HCT116 (cell line): ENCODE results near the gene USH1G. TPM values are rescaled to one million over a fixed set of nuclear protein-coding genes. Genes with fewer than 3 reads are reported as not detected.

Source experiments
- ATAC-seq: fragments of 200-7000 bp; cut with Tn5 transposase; 2 replicates; pipeline ENCODE4 v1.9.1; 2020; ENCODE audit warnings: mild to moderate bottlenecking, moderate library complexity
- BruUV-seq: library from RNA; stranded (reverse); fragments of 400-500 nt; replicated peaks from 2 replicates; lab custom pipeline; 2021; lab: Mats Ljungman, UMichigan
- CTCF ChIA-PET: fragments of 300-600 bp; sonication (Branson Sonifier 250); formaldehyde crosslinking; loops from one replicate; lab custom pipeline; 2021; ENCODE audit warnings: antibody characterized with exemption; lab: Charles Lee
- POLR2A ChIA-PET: fragments of 300-600, 350-600 bp; sonication (Branson Sonifier 250); formaldehyde crosslinking; loops from one replicate; lab custom pipeline; 2021; ENCODE audit warnings: antibody characterized with exemption; lab: Charles Lee
- RAD21 ChIA-PET, 2 experiments: fragments of 300-600 bp; sonication (Branson Sonifier 250); formaldehyde crosslinking; loops; one replicate each; lab custom pipeline; 2023; ENCODE audit warnings: low total read pairs in 2 of 2; ENCODE audit not compliant: uncharacterized antibody in 2 of 2, unreplicated experiment in 2 of 2, low non-redundant PET in 1 of 2; lab: Charles Lee
- DNase-seq: peaks from one replicate; pipeline ENCODE4 v3.0.0-alpha.2; 2010; ENCODE audit warnings: low read depth, low spot score
- H2AFZ ChIP-seq: fragments of 200-600 bp; shearing (Covaris generic), sonication (generic); 2 replicates; pipeline ENCODE4 v1.6.1; 2017; ENCODE audit warnings: low read depth, mixed run types, mixed read lengths, antibody characterized with exemption, low read length; ENCODE audit not compliant: poor library complexity, severe bottlenecking
- H3K27ac ChIP-seq: 2 replicates; pipeline ENCODE4 v1.5.1; 2012; ENCODE audit warnings: low read depth, low read length
- H3K27me3 ChIP-seq: fragments of 200-600 bp; sonication (generic); 2 replicates; pipeline ENCODE4 v1.6.1; 2016; ENCODE audit warnings: mixed run types, low read length, mixed read lengths; ENCODE audit not compliant: insufficient read depth
- H3K36me3 ChIP-seq, 2 experiments: fragments of 200-500 bp in 1 of 2; fragments of 200-600 bp in 1 of 2; sonication (Bioruptor generic) in 1 of 2; sonication (generic) in 1 of 2; 2 replicates each; pipeline versions ENCODE4 v1.5.1 to v1.6.1; 2014 to 2016; ENCODE audit warnings: low read length in 2 of 2, inconsistent platforms in 1 of 2, mixed read lengths in 1 of 2, mixed run types in 1 of 2; ENCODE audit not compliant: insufficient read depth in 2 of 2, control insufficient read depth in 1 of 2
- H3K4me1 ChIP-seq, 2 experiments: fragments of 200-600 bp in 1 of 2; sonication (generic) in 1 of 2; 2 replicates each; pipeline versions ENCODE4 v1.5.1 to v1.6.1; 2012 to 2017; ENCODE audit warnings: low read length in 2 of 2, inconsistent platforms in 1 of 2, mild to moderate bottlenecking in 1 of 2, mixed read lengths in 1 of 2, mixed run types in 1 of 2, moderate library complexity in 1 of 2; ENCODE audit not compliant: insufficient read depth in 2 of 2, control insufficient read depth in 1 of 2
- H3K4me2 ChIP-seq: fragments of 200-600 bp; sonication (generic); 2 replicates; pipeline ENCODE4 v1.6.1; 2017; ENCODE audit warnings: mixed run types, low read length, mixed read lengths
- H3K4me3 ChIP-seq, 2 experiments: fragments of 200-600 bp in 1 of 2; sonication (generic) in 1 of 2; replicated peaks in 1 of 2; 2 replicates each; pipeline ENCODE4 v1.5.1; 2011 to 2016; ENCODE audit warnings: low read length in 2 of 2, control low read depth in 1 of 2, low read depth in 1 of 2, mild to moderate bottlenecking in 1 of 2, mixed read lengths in 1 of 2, mixed run types in 1 of 2
- H3K79me2 ChIP-seq: fragments of 200-600 bp; sonication (generic); 2 replicates; pipeline ENCODE4 v1.6.1; 2017; ENCODE audit warnings: mild to moderate bottlenecking, mixed run types, low read length, moderate library complexity, mixed read lengths; ENCODE audit not compliant: insufficient read depth
- H3K9ac ChIP-seq: fragments of 200-600 bp; sonication (generic); 2 replicates; pipeline ENCODE4 v1.6.1; 2016; ENCODE audit warnings: low read length, mixed read lengths
- H3K9me2 ChIP-seq: fragments of 200-600 bp; sonication (generic), shearing (Covaris generic); 2 replicates; pipeline ENCODE4 v1.6.1; 2017; ENCODE audit warnings: mixed run types, mild to moderate bottlenecking, moderate library complexity; ENCODE audit not compliant: insufficient read depth
- H3K9me3 ChIP-seq, 2 experiments: fragments of 200-500 bp in 1 of 2; fragments of 200-600 bp in 1 of 2; sonication (Bioruptor generic) in 1 of 2; sonication (generic) in 1 of 2; 2 replicates each; pipeline ENCODE4 v1.6.1; 2014 to 2017; ENCODE audit warnings: low read length in 2 of 2, mixed read lengths in 2 of 2, inconsistent platforms in 1 of 2, low read depth in 1 of 2, mild to moderate bottlenecking in 1 of 2, mixed run types in 1 of 2, moderate library complexity in 1 of 2; ENCODE audit not compliant: control insufficient read depth in 1 of 2, insufficient read depth in 1 of 2
- H4K20me1 ChIP-seq: fragments of 200-600 bp; sonication (generic), shearing (Covaris generic); 2 replicates; pipeline ENCODE4 v1.6.1; 2017; ENCODE audit warnings: mixed run types, mild to moderate bottlenecking, moderate library complexity; ENCODE audit not compliant: insufficient read depth
- CBX3 ChIP-seq: IDR thresholded peaks from 2 replicates; pipeline ENCODE4 v1.6.1; 2012; ENCODE audit warnings: low read depth
- EGR1 ChIP-seq: IDR thresholded peaks from 2 replicates; pipeline ENCODE4 v1.6.1; 2012; ENCODE audit warnings: low read depth
- EZH2phosphoT487 ChIP-seq: fragments of 200-600 bp; IDR thresholded peaks from 2 replicates; pipeline ENCODE4 v1.6.1; 2018; ENCODE audit warnings: antibody characterized with exemption, borderline replicate concordance
- JUND ChIP-seq: IDR thresholded peaks from 2 replicates; pipeline ENCODE4 v1.6.1; 2012
- MAX ChIP-seq: IDR thresholded peaks from 2 replicates; pipeline ENCODE4 v1.6.1; 2012
- RAD21 ChIP-seq: IDR thresholded peaks from 2 replicates; pipeline ENCODE4 v1.6.1; 2012; ENCODE audit warnings: low read depth, mild to moderate bottlenecking
- TCF7L2 ChIP-seq: IDR thresholded peaks from 2 replicates; pipeline ENCODE4 v1.7.0; 2011; ENCODE audit warnings: borderline replicate concordance, inconsistent platforms; ENCODE audit not compliant: insufficient read depth, insufficient read length; ENCODE audit errors: extremely low read depth
- YY1 ChIP-seq: IDR thresholded peaks from 2 replicates; pipeline ENCODE4 v1.6.1; 2011; ENCODE audit warnings: low read length, low read depth, moderate library complexity, mild to moderate bottlenecking; ENCODE audit not compliant: insufficient replicate concordance; ENCODE audit errors: extremely low read depth
- intact Hi-C: fragments of 100-400 bp; cut with micrococcal nuclease; formaldehyde crosslinking; loops from 2 replicates; pipeline ENCODE4 v1.10.0; 2022
- total RNA-seq: library from RNA; stranded (reverse); gene quantifications from one replicate; pipeline ENCODE4 v1.2.1, GENCODE V29; 2021; ENCODE audit not compliant: unreplicated experiment
- TF ChIP-seq, protein P1 (sequence below): IDR thresholded peaks from 2 replicates; pipeline ENCODE4 v1.6.1; 2012; ENCODE audit warnings: low read depth
- TF ChIP-seq, protein P2 (sequence below), 3 experiments: fragments of 200-600 bp in 1 of 3; sonication (generic) in 1 of 3; IDR thresholded peaks in 2 of 3; conservative IDR thresholded peaks in 1 of 3; 2 replicates each; pipeline ENCODE4 v1.5.1; 2012 to 2017; ENCODE audit warnings: low read depth in 2 of 3, low read length in 2 of 3, antibody characterized with exemption in 1 of 3, borderline replicate concordance in 1 of 3, control low read depth in 1 of 3, mild to moderate bottlenecking in 1 of 3, mixed read lengths in 1 of 3, mixed run types in 1 of 3, moderate library complexity in 1 of 3; ENCODE audit not compliant: insufficient read depth in 1 of 3

Gene USH1G
- total RNA-seq, 1 experiment from 2014 or later, result 3.1 TPM

DNA sequence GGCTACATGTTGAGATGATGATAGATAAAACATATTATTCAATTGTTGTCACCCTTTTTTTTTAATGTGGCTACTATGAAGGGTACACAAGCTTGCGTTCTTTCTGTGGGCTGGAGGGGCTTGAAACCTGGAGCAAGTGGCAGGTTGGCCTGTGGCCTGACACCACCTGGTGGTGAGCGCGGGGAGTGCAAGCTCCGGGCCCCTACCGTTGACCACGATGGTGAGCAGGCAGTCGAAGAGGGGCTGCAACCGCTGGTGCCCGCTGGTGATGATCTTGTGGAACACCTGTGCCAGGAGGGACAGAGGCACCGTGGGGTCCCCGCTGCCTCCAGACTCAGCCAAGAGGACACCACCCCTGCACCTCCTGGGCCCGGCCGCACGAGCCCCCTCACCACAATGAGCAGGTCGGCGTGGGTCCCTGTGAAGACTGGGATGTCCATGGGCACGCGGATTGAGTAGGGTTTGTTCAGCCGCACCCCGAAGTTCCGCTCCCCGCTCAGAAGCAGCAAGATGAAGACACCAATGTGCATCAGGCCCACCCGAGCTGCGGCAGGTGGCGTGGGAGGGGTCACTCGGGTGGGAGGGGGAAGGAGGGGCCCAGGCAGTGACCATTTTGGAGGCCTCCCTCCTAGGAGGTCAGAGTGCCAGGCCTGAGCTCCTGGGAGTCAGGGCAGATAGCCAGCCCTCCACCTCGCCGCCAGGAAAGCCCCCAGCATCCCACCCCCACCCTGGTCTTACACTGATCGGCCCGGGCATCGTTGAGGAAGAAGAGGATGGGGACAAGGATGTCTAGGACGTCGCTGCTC is 35.1 kb upstream of the USH1G start:
- no peaks in the 10 kb centered on the region for H3K27me3 ChIP-seq
- TF ChIP-seq, protein P1, sequence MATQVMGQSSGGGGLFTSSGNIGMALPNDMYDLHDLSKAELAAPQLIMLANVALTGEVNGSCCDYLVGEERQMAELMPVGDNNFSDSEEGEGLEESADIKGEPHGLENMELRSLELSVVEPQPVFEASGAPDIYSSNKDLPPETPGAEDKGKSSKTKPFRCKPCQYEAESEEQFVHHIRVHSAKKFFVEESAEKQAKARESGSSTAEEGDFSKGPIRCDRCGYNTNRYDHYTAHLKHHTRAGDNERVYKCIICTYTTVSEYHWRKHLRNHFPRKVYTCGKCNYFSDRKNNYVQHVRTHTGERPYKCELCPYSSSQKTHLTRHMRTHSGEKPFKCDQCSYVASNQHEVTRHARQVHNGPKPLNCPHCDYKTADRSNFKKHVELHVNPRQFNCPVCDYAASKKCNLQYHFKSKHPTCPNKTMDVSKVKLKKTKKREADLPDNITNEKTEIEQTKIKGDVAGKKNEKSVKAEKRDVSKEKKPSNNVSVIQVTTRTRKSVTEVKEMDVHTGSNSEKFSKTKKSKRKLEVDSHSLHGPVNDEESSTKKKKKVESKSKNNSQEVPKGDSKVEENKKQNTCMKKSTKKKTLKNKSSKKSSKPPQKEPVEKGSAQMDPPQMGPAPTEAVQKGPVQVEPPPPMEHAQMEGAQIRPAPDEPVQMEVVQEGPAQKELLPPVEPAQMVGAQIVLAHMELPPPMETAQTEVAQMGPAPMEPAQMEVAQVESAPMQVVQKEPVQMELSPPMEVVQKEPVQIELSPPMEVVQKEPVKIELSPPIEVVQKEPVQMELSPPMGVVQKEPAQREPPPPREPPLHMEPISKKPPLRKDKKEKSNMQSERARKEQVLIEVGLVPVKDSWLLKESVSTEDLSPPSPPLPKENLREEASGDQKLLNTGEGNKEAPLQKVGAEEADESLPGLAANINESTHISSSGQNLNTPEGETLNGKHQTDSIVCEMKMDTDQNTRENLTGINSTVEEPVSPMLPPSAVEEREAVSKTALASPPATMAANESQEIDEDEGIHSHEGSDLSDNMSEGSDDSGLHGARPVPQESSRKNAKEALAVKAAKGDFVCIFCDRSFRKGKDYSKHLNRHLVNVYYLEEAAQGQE, result no peak
- TF ChIP-seq JUND, result no peak
- TF ChIP-seq MAX, result no peak
- no peak for TF ChIP-seq TCF7L2
- peak; percentile 96 for TF ChIP-seq RAD21
- TF ChIP-seq YY1, result no peak
- TF ChIP-seq CBX3, result no peak
- TF ChIP-seq EGR1, result no peak
- TF ChIP-seq EZH2phosphoT487, result no peak
- TF ChIP-seq, protein P2, sequence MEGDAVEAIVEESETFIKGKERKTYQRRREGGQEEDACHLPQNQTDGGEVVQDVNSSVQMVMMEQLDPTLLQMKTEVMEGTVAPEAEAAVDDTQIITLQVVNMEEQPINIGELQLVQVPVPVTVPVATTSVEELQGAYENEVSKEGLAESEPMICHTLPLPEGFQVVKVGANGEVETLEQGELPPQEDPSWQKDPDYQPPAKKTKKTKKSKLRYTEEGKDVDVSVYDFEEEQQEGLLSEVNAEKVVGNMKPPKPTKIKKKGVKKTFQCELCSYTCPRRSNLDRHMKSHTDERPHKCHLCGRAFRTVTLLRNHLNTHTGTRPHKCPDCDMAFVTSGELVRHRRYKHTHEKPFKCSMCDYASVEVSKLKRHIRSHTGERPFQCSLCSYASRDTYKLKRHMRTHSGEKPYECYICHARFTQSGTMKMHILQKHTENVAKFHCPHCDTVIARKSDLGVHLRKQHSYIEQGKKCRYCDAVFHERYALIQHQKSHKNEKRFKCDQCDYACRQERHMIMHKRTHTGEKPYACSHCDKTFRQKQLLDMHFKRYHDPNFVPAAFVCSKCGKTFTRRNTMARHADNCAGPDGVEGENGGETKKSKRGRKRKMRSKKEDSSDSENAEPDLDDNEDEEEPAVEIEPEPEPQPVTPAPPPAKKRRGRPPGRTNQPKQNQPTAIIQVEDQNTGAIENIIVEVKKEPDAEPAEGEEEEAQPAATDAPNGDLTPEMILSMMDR (IDR thresholded peaks at IDR 0.05 in 2 of 3, conservative IDR thresholded peaks at IDR 0.05 in 1 of 3; ENCODE audit: borderline replicate concordance in 1 of 3, insufficient read depth in 1 of 3, low read depth in 2 of 3, low read length in 2 of 3), result peak; percentile 94 to 99 (median 98)
- H2AFZ ChIP-seq, result no peak overlapping the region
- no TSS peak for BruUV-seq
- ATAC-seq, result peak; percentile 52
- H3K9me3 ChIP-seq, result no peaks in the 10 kb centered on the region
- H3K4me2 ChIP-seq, result no peak overlapping the region
- no peak overlapping the region for H3K9ac ChIP-seq
- peaks cover 9 to 25% of the 10 kb centered on the region in 2 experiments; a peak in 3 of 4 replicates for H3K4me1 ChIP-seq
- RAD21 ChIA-PET, result interaction anchor here (0.7 to 2.0 kb wide), 6 partner anchors 35 to 115 kb away, joined by 3 to 6 read pairs (median 4); partner anchors contain the start of gene USH1G (in 1 of the 2)
- no peaks in the 10 kb centered on the region for H4K20me1 ChIP-seq
- CTCF ChIA-PET, result interaction anchor here (0.6 to 2.6 kb wide), 30 partner anchors 9 to 331 kb away, joined by 3 to 22 read pairs (median 4); partner anchors contain the start of genes FDXR, MRPL58, OTOP2 and SLC25A19
- no peak overlapping the region for H3K27ac ChIP-seq
- POLR2A ChIA-PET, result interaction anchor here (1.5 kb wide), 1 partner anchor 10 kb away, joined by 3 read pairs; no protein-coding TSS in a partner anchor
- H3K4me3 ChIP-seq, result no peak overlapping the region
- H3K36me3 ChIP-seq, result no peaks in the 10 kb centered on the region
- DNase-seq, result no peak
- intact Hi-C loops, result loop anchor here (1.0 to 5.0 kb wide), 3 partner anchors 35 to 167 kb away; partner anchors contain the start of genes FDXR and USH1G
- H3K9me2 ChIP-seq, result no peaks in the 10 kb centered on the region
- no peaks in the 10 kb centered on the region for H3K79me2 ChIP-seq
